Left lobe of liver (tissue), 2 donors: ENCODE results near the gene RPLP2. TPM values are rescaled to one million over a fixed set of nuclear protein-coding genes. Genes with fewer than 3 reads are reported as not detected.

ENCODE experiments used
- ATAC-seq: fragments of 200-7000 bp; cut with Tn5 transposase; one replicate; pipeline ENCODE4 v1.9.1; 2020; ENCODE audit warnings: mild to moderate bottlenecking, moderate library complexity
- DNase-seq: peaks from one replicate; pipeline ENCODE4 v3.0.0-alpha.2; 2020; ENCODE audit warnings: low spot score
- total RNA-seq: library from RNA; stranded (reverse); gene quantifications from one replicate; pipeline ENCODE4 v1.2.1, GENCODE V29; 2021
- donor health status: DM: no; HTN: no; CAD: no; lungs with moderate emphysema.
- donor health status: DM: no; HTN: yes; CAD: no.

The RPLP2 gene
- total RNA-seq, 1 donor from 2014 or later = 511 TPM

- DNase-seq = peak; percentile 67
- peak; percentile 15 for ATAC-seq
Observed at GRCh38 chr11:833114-833791, 23.5 kb downstream of the RPLP2 start.

GRCh38 chr11:833849-834311 lies 24.1 kb downstream of the RPLP2 start:
- ATAC-seq (no peak), DNase-seq (no peak)

GRCh38 chr11:834371-835316 lies 24.9 kb downstream of the RPLP2 start:
- peak; percentile 65 for ATAC-seq
- DNase-seq = peak; percentile 92

- ATAC-seq = no peak
Observed at GRCh38 chr11:836274-836673, 26.5 kb downstream of the RPLP2 start.

GRCh38 chr11:836700-837099 lies 26.9 kb downstream of the RPLP2 start:
- DNase-seq = no peak
- ATAC-seq = no peak

More at GRCh38 chr11:836274-836673, 26.5 kb downstream of the RPLP2 start:
- no peak for DNase-seq

- no peak for DNase-seq
- ATAC-seq = no peak
Observed at GRCh38 chr11:837189-837989, 27.6 kb downstream of the RPLP2 start.

- DNase-seq (no peak), ATAC-seq (no peak)
Observed at GRCh38 chr11:837990-838307, 28.2 kb downstream of the RPLP2 start.

- ATAC-seq = no peak
- DNase-seq = no peak
Observed at GRCh38 chr11:838441-839279, 28.9 kb downstream of the RPLP2 start.

- no peak for ATAC-seq
- DNase-seq = no peak
Observed at GRCh38 chr11:839280-839623, 29.5 kb downstream of the RPLP2 start.

GRCh38 chr11:839875-840617 lies 30.3 kb downstream of the RPLP2 start:
- DNase-seq (no peak), ATAC-seq (no peak)

- DNase-seq = no peak
- ATAC-seq = peak; percentile 18
Observed at GRCh38 chr11:841981-842369, 32.2 kb downstream of the RPLP2 start.

- ATAC-seq (peak; percentile 73), DNase-seq (peak; percentile 91)
Observed at GRCh38 chr11:842370-843002, 32.7 kb downstream of the RPLP2 start, which contains the start of the genes POLR2L and TSPAN4. Gene POLR2L (minus strand): TSS chr11:842529. CDS start chr11:842508, 21 bp downstream. Gene TSPAN4 (plus strand): TSS chr11:842852. CDS start chr11:850305, 7,453 bp downstream.

GRCh38 chr11:843086-843734 lies 33.4 kb downstream of the RPLP2 start:
- ATAC-seq = peak; percentile 0
- no peak for DNase-seq

- DNase-seq (peak; percentile 87), ATAC-seq (peak; percentile 33)
Observed at GRCh38 chr11:843818-844692, 34.3 kb downstream of the RPLP2 start.

- ATAC-seq (peak; percentile 29), DNase-seq (peak; percentile 86)
Observed at GRCh38 chr11:844693-845644, 35.2 kb downstream of the RPLP2 start.

- ATAC-seq = no peak
- no peak for DNase-seq
Observed at GRCh38 chr11:845872-846495, 36.2 kb downstream of the RPLP2 start.
